Brain microvascular endothelial cell (primary cell): Measurements from ENCODE around the gene AP3B1.

Experiments used
- DNase-seq: peaks from one replicate; pipeline ENCODE4 v3.0.0-alpha.2; 2020
- H3K27ac ChIP-seq: fragments of 250-450 bp; sonication (Bioruptor Pico); 2 replicates; pipeline ENCODE4 v1.5.1; 2020; ENCODE audit warnings: mild to moderate bottlenecking, moderate library complexity
- H3K27me3 ChIP-seq: fragments of 250-450 bp; sonication (Bioruptor Pico); replicated peaks from 2 replicates; pipeline ENCODE4 v1.5.1; 2020; ENCODE audit warnings: mild to moderate bottlenecking
- H3K36me3 ChIP-seq: fragments of 250-450 bp; sonication (Bioruptor Pico); replicated peaks from 2 replicates; pipeline ENCODE4 v1.5.1; 2020; ENCODE audit warnings: mild to moderate bottlenecking
- H3K4me3 ChIP-seq: 2 replicates; pipeline ENCODE4 v1.5.1; 2011; ENCODE audit warnings: low read depth, mild to moderate bottlenecking, control low read depth, low read length, moderate library complexity
- CTCF ChIP-seq: IDR thresholded peaks from 2 replicates; pipeline ENCODE4 v1.5.1; 2011; ENCODE audit warnings: low read depth, mild to moderate bottlenecking, moderate library complexity, low read length, control low read depth, inconsistent platforms; ENCODE audit errors: missing control alignments
- in situ Hi-C: cut with HindIII; loops from 2 replicates; pipeline ENCODE4 v1.10.0; 2017; ENCODE audit warnings: low sequenced_read_pairs, low pct_ligation_motif_present

Gene AP3B1

DNA sequence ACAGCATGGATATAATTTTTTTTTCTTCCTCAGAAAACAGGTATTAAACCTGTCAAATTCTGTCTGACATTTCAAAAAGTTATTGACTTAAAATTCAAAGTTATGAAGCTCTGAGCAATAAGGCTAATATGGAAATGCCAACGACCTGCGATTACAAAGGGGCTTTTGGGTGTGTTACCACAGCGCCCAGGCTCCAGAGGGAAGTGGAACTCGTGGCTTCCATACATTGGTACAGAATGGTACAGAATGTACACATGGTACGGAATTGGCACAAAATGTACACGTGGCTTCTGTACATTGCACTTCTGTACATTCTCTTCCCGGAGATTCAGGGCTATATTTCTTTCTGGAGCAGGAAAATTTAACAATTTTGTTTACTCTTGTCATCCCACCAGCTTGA lies 293.3 kb downstream of the AP3B1 start:
- Histone ChIP-seq H3K4me3 (no peak overlapping the region), H3K36me3 (peaks cover 8% of the 10 kb centered on the region), H3K27me3 (no peaks in the 10 kb centered on the region), H3K27ac (no peak overlapping the region)
- no peak for TF ChIP-seq CTCF
- in situ Hi-C loops, result no loop called here
- DNase-seq, result no peak

GRCh38 chr5:78000191-78000590 lies 294.3 kb downstream of the AP3B1 start:
- H3K36me3 ChIP-seq, result peaks cover 8% of the 10 kb centered on the region
- no peak overlapping the region for H3K4me3 ChIP-seq
- no peak overlapping the region for H3K27ac ChIP-seq
- no peaks in the 10 kb centered on the region for H3K27me3 ChIP-seq
- in situ Hi-C loops, result no loop called here
- no peak for DNase-seq
- TF ChIP-seq CTCF, result no peak

DNA sequence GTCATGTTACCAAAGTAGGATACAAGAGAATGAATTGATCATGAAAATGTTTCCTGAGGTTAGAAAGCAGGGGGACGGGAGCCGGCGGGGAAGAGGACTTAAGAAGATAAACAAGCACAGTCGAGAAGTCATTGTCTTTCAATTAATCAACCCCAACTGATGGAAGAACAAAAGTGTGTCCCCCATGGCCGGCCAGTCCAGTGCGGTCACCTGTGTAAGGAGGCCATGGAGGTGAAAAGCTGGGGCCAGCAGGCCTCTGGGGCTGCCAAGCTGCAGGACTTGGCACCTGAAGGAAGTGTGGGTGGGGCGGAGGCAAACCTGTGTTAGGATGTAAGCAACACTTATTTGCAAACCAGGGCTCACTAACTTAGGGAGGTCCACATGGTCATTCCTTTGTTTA lies 295.1 kb downstream of the AP3B1 start:
- peaks cover 8% of the 10 kb centered on the region for H3K36me3 ChIP-seq
- in situ Hi-C loops, result no loop called here
- no peaks in the 10 kb centered on the region for H3K27me3 ChIP-seq
- no peak overlapping the region for H3K4me3 ChIP-seq
- TF ChIP-seq CTCF, result no peak
- H3K27ac ChIP-seq, result no peak overlapping the region
- no peak for DNase-seq

GRCh38 chr5:77996943-77997342 lies 297.6 kb downstream of the AP3B1 start:
- Histone ChIP-seq H3K4me3 (no peak overlapping the region), H3K27ac (no peak overlapping the region), H3K36me3 (peaks cover 3% of the 10 kb centered on the region), H3K27me3 (no peaks in the 10 kb centered on the region)
- DNase-seq, result no peak
- in situ Hi-C loops, result no loop called here
- TF ChIP-seq CTCF, result no peak

- H3K27me3 ChIP-seq, result no peaks in the 10 kb centered on the region
- peaks cover 3% of the 10 kb centered on the region for H3K36me3 ChIP-seq
- no peak overlapping the region for H3K4me3 ChIP-seq
- in situ Hi-C loops, result no loop called here
- H3K27ac ChIP-seq, result no peak overlapping the region
- TF ChIP-seq CTCF, result no peak
- no peak for DNase-seq
These were observed 298.6 kb downstream of the AP3B1 start for GRCh38 chr5:77995793-77996409.

- TF ChIP-seq CTCF, result no peak
- no peak overlapping the region for H3K27ac ChIP-seq
- DNase-seq, result no peak
These were observed 299.6 kb downstream of the AP3B1 start for GRCh38 chr5:77994943-77995342.

More at GRCh38 chr5:77994943-77995342, 299.6 kb downstream of the AP3B1 start:
- in situ Hi-C loops, result no loop called here
- no peak overlapping the region for H3K4me3 ChIP-seq
- no peaks in the 10 kb centered on the region for H3K27me3 ChIP-seq
- peaks cover 3% of the 10 kb centered on the region for H3K36me3 ChIP-seq
